OCI-LY1 (cell line): ENCODE results near the gene TMEM131.

ENCODE experiments used
- CTCF ChIP-seq: fragments of 200-600 bp; sonication (generic), shearing (Covaris generic); IDR thresholded peaks from 2 replicates; pipeline ENCODE4 v1.5.1; 2017; ENCODE audit warnings: mild to moderate bottlenecking, antibody characterized with exemption, low read length, moderate library complexity, mixed read lengths
- EZH2 ChIP-seq: fragments of 200-600 bp; sonication (generic), shearing (Covaris generic); IDR thresholded peaks from 2 replicates; pipeline ENCODE4 v1.8.0; 2017; ENCODE audit warnings: borderline replicate concordance, mixed run types, mild to moderate bottlenecking, antibody characterized with exemption, low read length, moderate library complexity, mixed read lengths

GRCh38 chr2:97732436-97733340, 263.1 kb downstream of the TMEM131 start:
- no peak for TF ChIP-seq CTCF
- TF ChIP-seq EZH2 = no peak
